ENCODE data around the gene MTO1.
"Not testable (repeated sequence)": the region's sequence is repeated elsewhere in the genome, so short reads cannot be mapped to it uniquely, and the experiment has no call there.

MTO1 gene

DNA sequence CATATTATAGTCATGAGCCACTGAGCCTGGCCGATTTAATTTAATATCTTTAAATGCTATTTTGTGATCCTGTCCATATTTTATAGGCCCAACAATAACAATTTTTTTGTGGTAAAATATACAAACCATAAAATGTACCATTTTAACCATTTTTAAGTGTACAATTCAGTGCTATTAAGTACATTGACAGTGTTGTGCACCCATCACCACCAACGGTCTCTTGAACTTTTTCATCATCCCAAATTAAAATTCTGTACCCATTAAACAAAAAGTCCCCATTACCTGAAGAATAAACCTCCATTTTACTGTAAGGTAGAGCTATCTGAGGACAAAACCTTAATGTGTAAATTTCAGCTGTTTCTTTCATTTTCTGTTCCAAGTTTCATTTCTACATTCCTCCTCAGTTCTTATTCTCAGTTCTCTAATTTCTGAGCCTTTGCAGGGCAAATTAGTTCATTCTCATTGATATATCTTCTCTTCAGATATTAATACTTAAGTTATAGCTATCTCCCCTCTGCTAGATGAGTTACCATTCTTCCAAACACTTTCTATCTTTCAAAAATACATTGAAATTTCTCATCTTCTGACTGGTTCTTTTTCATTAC is 10.3 kb downstream of the MTO1 start:
- Histone ChIP-seq H3K9ac (ENCODE audit: low read depth, low read length) (no peak overlapping the region), H3K36me3 (ENCODE audit: insufficient read depth, low read depth, low read length) (peaks cover 72% of the 10 kb centered on the region), H3K27ac (ENCODE audit: low read length) (no peak overlapping the region), H3K27me3 (ENCODE audit: insufficient read depth, low read length) (no peaks in the 10 kb centered on the region), H3K4me3 (ENCODE audit: low read length) (no peak overlapping the region), H3K4me1 (ENCODE audit: insufficient read depth, low read length) (no peaks in the 10 kb centered on the region), H3K9me3 (ENCODE audit: insufficient read depth, low read depth, low read length) (no peaks in the 10 kb centered on the region)

DNA sequence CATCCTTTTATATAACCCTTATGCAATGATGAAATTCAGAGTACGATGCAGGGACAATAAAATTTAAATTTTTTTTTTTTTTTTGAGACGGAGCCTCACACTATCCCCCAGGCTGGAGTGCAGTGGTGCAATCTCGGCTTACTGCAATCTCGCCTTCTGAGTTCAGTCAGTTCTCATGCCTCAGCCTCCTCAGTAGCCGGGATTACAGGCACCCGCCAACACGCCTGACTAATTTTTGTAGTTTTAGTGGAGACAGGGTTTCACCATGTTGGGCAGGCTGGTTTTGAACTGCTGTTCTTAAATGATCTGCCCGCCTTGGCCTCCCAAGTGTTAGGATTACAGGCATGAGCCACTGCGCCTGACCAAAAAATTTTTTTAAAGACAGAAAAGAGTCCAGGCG is 15.2 kb downstream of the MTO1 start:
- Histone ChIP-seq H3K36me3 (ENCODE audit: insufficient read depth, low read depth, low read length) (peaks cover 72% of the 10 kb centered on the region), H3K27ac (ENCODE audit: low read length) (no peak overlapping the region), H3K4me1 (ENCODE audit: insufficient read depth, low read length) (no peaks in the 10 kb centered on the region)

DNA sequence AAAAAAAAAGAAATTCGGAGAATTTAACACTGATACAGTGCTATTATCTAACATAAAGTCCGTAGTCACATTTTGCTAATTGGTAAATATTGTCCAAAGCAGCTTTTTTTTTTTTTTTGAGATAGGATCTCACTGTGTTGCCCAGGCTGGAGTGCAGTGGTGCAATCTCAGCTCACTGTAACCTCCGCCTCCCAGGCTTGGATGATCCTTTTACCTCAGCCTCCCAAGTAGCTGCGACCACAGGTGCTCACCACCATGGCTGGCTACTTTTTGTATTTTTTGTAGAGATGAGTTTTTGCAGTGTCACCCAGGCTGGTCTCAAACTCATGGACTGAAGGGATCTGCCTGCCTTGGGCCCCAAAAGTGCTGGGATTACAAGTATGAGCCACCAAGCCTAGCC is 15.9 kb downstream of the MTO1 start:
- H3K27me3 ChIP-seq (ENCODE audit: insufficient read depth, low read length) = no peaks in the 10 kb centered on the region
- H3K4me1 ChIP-seq (ENCODE audit: insufficient read depth, low read length) = no peaks in the 10 kb centered on the region
- H3K4me3 ChIP-seq (ENCODE audit: low read length) = no peak overlapping the region
- H3K36me3 ChIP-seq (ENCODE audit: insufficient read depth, low read depth, low read length) = peaks cover 72% of the 10 kb centered on the region
- no peaks in the 10 kb centered on the region for H3K9me3 ChIP-seq (ENCODE audit: insufficient read depth, low read depth, low read length)
- H3K27ac ChIP-seq (ENCODE audit: low read length) = no peak overlapping the region
- no peak overlapping the region for H3K9ac ChIP-seq (ENCODE audit: low read depth, low read length)

More for the DNA sequence above, 15.2 kb downstream of the MTO1 start:
- H3K9ac ChIP-seq (ENCODE audit: low read depth, low read length) = no peak overlapping the region
- no peaks in the 10 kb centered on the region for H3K27me3 ChIP-seq (ENCODE audit: insufficient read depth, low read length)
- H3K4me3 ChIP-seq (ENCODE audit: low read length) = no peak overlapping the region
- no peaks in the 10 kb centered on the region for H3K9me3 ChIP-seq (ENCODE audit: insufficient read depth, low read depth, low read length)

DNA sequence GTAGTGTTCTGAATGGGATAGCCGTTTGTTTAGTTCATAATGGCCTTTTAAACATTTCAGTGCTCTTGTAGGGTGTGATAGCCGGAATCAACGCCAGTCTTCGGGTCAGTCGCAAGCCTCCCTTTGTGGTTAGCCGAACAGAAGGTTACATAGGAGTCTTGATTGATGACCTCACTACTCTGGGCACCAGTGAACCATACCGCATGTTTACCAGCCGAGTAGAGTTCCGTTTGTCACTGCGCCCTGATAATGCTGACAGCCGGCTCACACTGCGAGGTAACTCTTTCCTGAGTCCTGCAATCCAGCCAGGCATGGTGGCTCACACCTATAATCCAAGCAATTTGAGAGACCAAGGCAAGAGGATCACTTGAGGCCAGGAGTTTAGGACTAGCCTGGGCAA is 20.4 kb downstream of the MTO1 start:
- Histone ChIP-seq H3K4me1 (ENCODE audit: insufficient read depth, low read length) (no peaks in the 10 kb centered on the region), H3K9me3 (ENCODE audit: insufficient read depth, low read depth, low read length) (no peaks in the 10 kb centered on the region), H3K27ac (ENCODE audit: low read length) (no peak overlapping the region), H3K9ac (ENCODE audit: low read depth, low read length) (no peak overlapping the region), H3K4me3 (ENCODE audit: low read length) (no peak overlapping the region), H3K27me3 (ENCODE audit: insufficient read depth, low read length) (no peaks in the 10 kb centered on the region), H3K36me3 (ENCODE audit: insufficient read depth, low read depth, low read length) (peaks cover 71% of the 10 kb centered on the region)

DNA sequence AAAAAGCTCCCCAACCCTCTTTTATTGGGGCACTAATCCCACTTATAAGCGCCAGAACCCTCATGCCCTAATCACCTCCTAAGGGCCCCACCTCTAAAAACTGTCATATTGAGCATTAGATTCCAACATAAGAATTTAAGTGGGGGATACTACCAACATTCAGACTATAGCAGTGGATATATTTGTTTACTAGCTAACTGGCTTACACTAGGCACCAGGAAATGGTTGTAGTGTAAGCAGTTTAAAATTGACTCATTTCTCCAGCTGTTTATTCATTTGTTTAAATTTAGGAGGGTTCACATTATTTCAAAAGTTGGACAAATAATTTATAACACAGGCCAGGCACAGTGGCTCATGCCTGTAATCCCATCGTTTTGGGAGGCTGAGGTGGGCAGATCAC is 22.9 kb downstream of the MTO1 start:
- Histone ChIP-seq H3K4me3 (ENCODE audit: low read length) (no peak overlapping the region), H3K9me3 (ENCODE audit: insufficient read depth, low read depth, low read length) (no peaks in the 10 kb centered on the region), H3K36me3 (ENCODE audit: insufficient read depth, low read depth, low read length) (peaks cover 83% of the 10 kb centered on the region), H3K9ac (ENCODE audit: low read depth, low read length) (no peak overlapping the region), H3K27ac (ENCODE audit: low read length) (no peak overlapping the region), H3K4me1 (ENCODE audit: insufficient read depth, low read length) (no peaks in the 10 kb centered on the region), H3K27me3 (ENCODE audit: insufficient read depth, low read length) (no peaks in the 10 kb centered on the region)

DNA sequence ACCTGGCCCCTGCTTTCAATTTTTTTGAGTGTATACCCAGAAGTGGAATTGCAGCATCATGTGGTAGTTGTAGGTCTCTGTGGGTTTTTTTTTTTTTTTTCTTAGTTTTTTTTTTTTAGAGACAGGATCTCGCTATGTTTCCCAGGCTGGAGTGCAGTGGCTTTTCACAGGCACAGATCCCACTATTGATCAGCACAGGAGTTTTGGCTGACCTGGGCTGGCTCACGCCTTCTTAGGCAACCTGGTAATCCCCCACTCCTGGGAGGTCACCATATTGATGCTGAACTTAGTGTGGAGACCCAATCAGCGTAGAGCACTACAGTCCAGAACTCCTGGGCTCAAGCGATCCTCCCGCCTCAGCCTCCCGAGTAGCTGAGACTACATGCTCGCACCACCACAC is 25.9 kb downstream of the MTO1 start:
- H3K9me3 ChIP-seq (ENCODE audit: insufficient read depth, low read depth, low read length) = no peaks in the 10 kb centered on the region
- H3K27ac ChIP-seq (ENCODE audit: low read length) = no peak overlapping the region
- H3K4me3 ChIP-seq (ENCODE audit: low read length) = no peak overlapping the region
- peaks cover 68% of the 10 kb centered on the region for H3K36me3 ChIP-seq (ENCODE audit: insufficient read depth, low read depth, low read length)
- H3K4me1 ChIP-seq (ENCODE audit: insufficient read depth, low read length) = no peaks in the 10 kb centered on the region
- no peak overlapping the region for H3K9ac ChIP-seq (ENCODE audit: low read depth, low read length)
- no peaks in the 10 kb centered on the region for H3K27me3 ChIP-seq (ENCODE audit: insufficient read depth, low read length)

DNA sequence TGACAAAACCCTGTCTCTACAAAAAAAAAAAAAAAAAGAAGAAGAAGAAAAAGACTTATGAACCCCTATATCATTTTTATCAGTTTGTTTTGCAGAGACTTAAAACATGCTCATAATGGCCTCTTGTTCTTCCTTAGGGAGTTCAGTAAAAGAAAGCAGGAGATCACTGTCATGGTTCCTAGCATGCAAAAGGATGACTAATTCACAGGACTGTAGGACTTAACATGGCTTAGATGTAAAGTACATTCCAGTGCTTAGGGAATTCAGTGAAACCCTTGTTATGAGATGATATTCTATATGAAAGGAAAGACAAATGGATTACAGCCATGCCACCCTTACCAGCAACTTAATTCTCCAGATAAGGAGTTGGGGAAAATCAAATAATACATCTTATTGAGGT is 29.8 kb downstream of the MTO1 start:
- Histone ChIP-seq H3K27me3 (ENCODE audit: insufficient read depth, low read length) (no peaks in the 10 kb centered on the region), H3K36me3 (ENCODE audit: insufficient read depth, low read depth, low read length) (peaks cover 54% of the 10 kb centered on the region), H3K9me3 (ENCODE audit: insufficient read depth, low read depth, low read length) (no peaks in the 10 kb centered on the region), H3K4me3 (ENCODE audit: low read length) (no peak overlapping the region), H3K27ac (ENCODE audit: low read length) (no peak overlapping the region), H3K4me1 (ENCODE audit: insufficient read depth, low read length) (no peaks in the 10 kb centered on the region), H3K9ac (ENCODE audit: low read depth, low read length) (no peak overlapping the region)

DNA sequence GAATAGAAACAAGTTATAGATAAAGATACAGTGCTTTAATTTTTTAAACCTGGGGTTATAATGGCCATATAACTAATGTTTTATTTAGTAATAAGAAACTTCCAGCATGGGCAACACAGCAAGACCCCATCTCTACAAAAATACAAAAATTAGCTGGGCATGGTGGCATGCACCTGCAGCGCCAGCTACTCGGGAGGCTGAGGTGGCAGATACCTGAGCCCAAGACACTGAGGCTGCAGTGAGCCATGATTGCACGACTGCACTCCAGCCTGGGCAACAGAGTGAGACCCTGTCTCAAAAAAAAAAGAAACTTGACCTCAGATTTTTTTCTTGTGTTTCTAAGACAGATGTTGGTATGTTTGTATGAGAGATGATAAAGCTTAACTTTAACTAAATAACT is 36.4 kb downstream of the MTO1 start:
- no peak overlapping the region for H3K4me3 ChIP-seq (ENCODE audit: low read length)
- no peak overlapping the region for H3K9ac ChIP-seq (ENCODE audit: low read depth, low read length)
- H3K4me1 ChIP-seq (ENCODE audit: insufficient read depth, low read length) = no peaks in the 10 kb centered on the region
- H3K27me3 ChIP-seq (ENCODE audit: insufficient read depth, low read length) = no peaks in the 10 kb centered on the region
- H3K9me3 ChIP-seq (ENCODE audit: insufficient read depth, low read depth, low read length) = no peaks in the 10 kb centered on the region
- no peak overlapping the region for H3K27ac ChIP-seq (ENCODE audit: low read length)
- peaks cover 62% of the 10 kb centered on the region for H3K36me3 ChIP-seq (ENCODE audit: insufficient read depth, low read depth, low read length)

DNA sequence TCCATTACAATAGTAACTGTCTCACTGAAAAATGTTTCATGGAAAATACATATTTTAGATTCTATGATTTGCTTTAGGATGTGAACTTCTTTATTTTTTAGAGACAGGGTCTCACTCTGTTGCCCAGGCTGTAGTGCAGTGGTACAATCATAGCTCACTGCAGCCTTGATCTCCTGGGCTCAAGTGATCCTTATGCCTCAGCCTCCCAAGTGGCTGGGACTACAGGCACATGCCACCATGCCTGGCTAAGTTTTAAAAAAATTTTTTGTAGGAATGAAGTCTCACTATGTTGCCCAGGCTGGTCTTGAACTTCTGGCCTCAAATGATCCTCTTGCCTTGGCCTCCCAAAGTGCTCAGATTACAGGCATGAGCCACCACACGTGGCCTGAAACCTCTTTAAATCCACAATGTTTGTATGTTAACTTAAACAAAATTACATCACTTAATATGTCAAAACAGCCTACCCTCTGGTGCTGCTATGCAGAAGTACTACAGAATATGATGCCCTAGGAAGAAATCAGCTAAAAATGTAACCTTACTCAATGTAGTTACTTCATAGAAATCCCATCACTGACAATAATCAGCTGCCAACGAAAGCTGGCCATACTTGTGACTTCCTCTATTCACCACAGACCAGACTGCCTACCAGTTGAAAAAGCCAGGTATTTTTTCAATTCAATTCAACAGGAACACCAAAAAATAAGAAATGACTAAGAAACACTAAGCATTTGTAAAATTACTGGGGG is 41.7 kb downstream of the MTO1 start:
- Histone ChIP-seq H3K9ac (ENCODE audit: low read depth, low read length) (no peak overlapping the region), H3K27me3 (ENCODE audit: insufficient read depth, low read length) (no peaks in the 10 kb centered on the region), H3K27ac (ENCODE audit: low read length) (no peak overlapping the region), H3K36me3 (ENCODE audit: insufficient read depth, low read depth, low read length) (peaks cover 42% of the 10 kb centered on the region), H3K9me3 (ENCODE audit: insufficient read depth, low read depth, low read length) (no peaks in the 10 kb centered on the region), H3K4me3 (ENCODE audit: low read length) (no peak overlapping the region), H3K4me1 (ENCODE audit: insufficient read depth, low read length) (no peaks in the 10 kb centered on the region)

DNA sequence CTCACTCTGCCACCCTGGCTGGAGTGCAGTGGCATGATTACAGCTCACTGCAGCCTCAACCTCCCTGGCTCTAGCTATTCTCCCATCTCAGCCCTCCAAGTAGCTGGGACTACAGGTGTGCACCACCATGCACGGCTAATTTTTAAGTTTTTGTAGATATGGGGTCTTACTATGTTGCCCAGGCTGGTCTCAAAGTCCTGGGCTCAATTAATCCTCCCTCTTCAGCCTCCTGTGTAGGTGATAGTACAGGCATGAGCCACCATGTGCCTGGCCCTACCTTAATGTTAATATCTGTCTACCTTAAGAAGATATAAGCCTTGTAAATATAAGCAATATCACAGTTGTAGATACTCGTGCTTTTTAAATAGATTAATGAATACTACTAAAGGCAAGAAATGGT is 42.6 kb downstream of the MTO1 start:
- Histone ChIP-seq H3K36me3 (ENCODE audit: insufficient read depth, low read depth, low read length) (peaks cover 35% of the 10 kb centered on the region), H3K27me3 (ENCODE audit: insufficient read depth, low read length) (no peaks in the 10 kb centered on the region), H3K4me1 (ENCODE audit: insufficient read depth, low read length) (no peaks in the 10 kb centered on the region), H3K27ac (ENCODE audit: low read length) (no peak overlapping the region), H3K4me3 (ENCODE audit: low read length) (no peak overlapping the region), H3K9me3 (ENCODE audit: insufficient read depth, low read depth, low read length) (no peaks in the 10 kb centered on the region), H3K9ac (ENCODE audit: low read depth, low read length) (no peak overlapping the region)

DNA sequence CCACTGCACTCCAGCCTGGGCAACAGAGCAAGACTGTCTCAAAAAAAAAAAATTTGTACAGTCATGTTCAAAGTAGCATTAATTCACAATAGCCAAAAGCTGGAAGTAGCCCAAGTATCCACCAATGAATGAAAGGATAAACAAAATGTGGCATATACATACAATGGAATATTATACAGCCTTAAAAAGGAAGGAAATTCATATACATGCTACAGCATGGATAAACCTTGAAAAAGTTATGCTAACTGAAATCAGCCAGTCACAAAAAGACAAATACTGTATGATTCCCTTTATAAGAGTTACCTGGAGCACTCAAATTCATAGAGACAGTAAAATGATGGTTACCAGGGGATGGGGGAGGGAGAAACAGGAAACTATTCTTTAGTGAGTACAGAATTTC is 43.6 kb downstream of the MTO1 start:
- Histone ChIP-seq H3K36me3 (ENCODE audit: insufficient read depth, low read depth, low read length) (peaks cover 26% of the 10 kb centered on the region), H3K27ac (ENCODE audit: low read length) (no peak overlapping the region), H3K9me3 (ENCODE audit: insufficient read depth, low read depth, low read length) (no peaks in the 10 kb centered on the region), H3K4me3 (ENCODE audit: low read length) (no peak overlapping the region), H3K27me3 (ENCODE audit: insufficient read depth, low read length) (no peaks in the 10 kb centered on the region), H3K9ac (ENCODE audit: low read depth, low read length) (no peak overlapping the region), H3K4me1 (ENCODE audit: insufficient read depth, low read length) (no peaks in the 10 kb centered on the region)

DNA sequence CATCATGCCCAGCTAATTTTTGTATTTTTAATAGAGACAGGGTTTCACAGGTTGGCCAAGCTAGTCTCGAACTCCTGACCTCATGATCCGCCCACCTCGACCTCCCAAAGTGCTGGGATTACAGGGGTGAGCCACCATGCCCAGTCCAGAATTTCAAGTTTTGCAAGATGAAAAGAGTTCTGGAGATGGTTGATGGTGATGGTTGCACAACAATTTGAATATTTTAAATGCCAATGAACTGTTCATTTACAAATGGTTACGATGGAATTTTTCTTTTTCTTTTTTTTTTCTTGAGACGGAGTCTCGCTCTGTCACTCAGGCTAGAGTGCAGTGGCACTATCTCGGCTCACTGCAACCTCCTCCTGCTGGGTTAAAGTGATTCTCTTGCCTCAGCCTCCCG is 44.2 kb downstream of the MTO1 start:
- H3K4me1 ChIP-seq (ENCODE audit: insufficient read depth, low read length); H3K9ac ChIP-seq (ENCODE audit: low read depth, low read length); H3K9me3 ChIP-seq (ENCODE audit: insufficient read depth, low read depth, low read length); H3K4me3 ChIP-seq (ENCODE audit: low read length); H3K27ac ChIP-seq (ENCODE audit: low read length); H3K27me3 ChIP-seq (ENCODE audit: insufficient read depth, low read length): not testable (repeated sequence)
- H3K36me3 ChIP-seq (ENCODE audit: insufficient read depth, low read depth, low read length) = peaks cover 21% of the 10 kb centered on the region

Measured in iPS-20b (cell line).